ENCODE data around the gene HERPUD1. TPM values are rescaled to one million over a fixed set of nuclear protein-coding genes. Genes with fewer than 3 reads are reported as not detected.

Gene HERPUD1
- polyA plus RNA-seq, 1 donor: 103 TPM

DNA sequence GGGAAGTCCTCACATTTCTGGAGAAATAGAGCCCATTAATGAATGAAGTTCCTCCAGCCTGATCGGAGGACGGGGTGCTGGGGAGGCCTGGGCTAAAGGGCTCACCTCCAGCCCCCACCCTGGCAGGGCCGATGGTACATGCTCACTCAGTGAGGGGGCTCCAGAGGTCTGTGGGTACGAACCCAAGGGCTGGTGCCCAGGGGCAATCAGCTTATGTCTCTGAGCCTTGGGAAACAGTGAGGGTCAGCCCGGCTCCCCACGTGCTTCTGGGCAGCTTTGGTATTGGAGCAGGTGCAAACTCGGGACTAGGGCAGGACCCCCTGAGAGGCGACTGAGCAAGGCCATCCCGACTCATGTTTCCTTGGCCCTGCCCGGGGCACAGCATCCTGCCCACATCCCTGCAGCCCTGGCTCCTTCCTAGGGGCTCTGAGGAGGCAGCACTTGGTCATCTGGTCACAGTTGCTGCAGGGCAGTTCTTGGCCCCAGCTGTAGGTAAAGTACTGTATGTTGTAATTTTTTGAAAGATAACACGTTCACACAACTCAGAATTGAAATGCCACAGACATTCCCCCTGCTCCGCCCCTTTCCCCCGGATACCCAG, 28.8 kb downstream of the HERPUD1 start:
- no peaks in the 10 kb centered on the region for H3K9me3 ChIP-seq (ENCODE audit: control insufficient read depth, low read depth, low read length)
- no CpG with 5 or more reads among the region's 13 CpGs for WGBS (ENCODE audit: insufficient coverage, low lambda C conversion rate)
- no peak overlapping the region for H3K27ac ChIP-seq (ENCODE audit: low read length)
- DNase-seq: no peak
- H3K27me3 ChIP-seq (ENCODE audit: control insufficient read depth, insufficient read depth, low read length): no peaks in the 10 kb centered on the region
- H3K4me1 ChIP-seq (ENCODE audit: control insufficient read depth, insufficient read depth, low read length): no peaks in the 10 kb centered on the region
- H3K36me3 ChIP-seq (ENCODE audit: control insufficient read depth, insufficient read depth, low read length): no peaks in the 10 kb centered on the region
- no peak overlapping the region for H3K4me3 ChIP-seq (ENCODE audit: low read length)

DNA sequence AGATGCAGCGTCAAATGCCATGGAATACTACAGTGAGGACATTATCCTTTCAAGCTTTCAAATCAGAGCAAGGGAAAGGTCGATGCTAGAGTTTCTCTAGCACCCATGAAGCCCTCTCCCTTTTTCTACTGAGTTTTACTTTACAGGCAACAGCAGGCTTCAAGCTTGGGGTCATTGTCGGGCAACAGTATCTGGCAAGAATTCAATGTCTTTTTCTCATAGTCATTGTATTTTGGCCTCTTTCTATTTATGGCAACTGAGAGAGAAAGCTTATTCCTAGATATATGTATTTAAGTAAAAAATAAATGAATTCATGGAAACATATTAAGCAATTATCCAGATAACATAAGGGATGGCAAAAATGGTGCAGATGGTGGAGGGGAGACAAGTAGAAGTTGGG, 29.4 kb downstream of the HERPUD1 start:
- H3K4me3 ChIP-seq (ENCODE audit: low read length): no peak overlapping the region
- no peak overlapping the region for H3K27ac ChIP-seq (ENCODE audit: low read length)

DNA sequence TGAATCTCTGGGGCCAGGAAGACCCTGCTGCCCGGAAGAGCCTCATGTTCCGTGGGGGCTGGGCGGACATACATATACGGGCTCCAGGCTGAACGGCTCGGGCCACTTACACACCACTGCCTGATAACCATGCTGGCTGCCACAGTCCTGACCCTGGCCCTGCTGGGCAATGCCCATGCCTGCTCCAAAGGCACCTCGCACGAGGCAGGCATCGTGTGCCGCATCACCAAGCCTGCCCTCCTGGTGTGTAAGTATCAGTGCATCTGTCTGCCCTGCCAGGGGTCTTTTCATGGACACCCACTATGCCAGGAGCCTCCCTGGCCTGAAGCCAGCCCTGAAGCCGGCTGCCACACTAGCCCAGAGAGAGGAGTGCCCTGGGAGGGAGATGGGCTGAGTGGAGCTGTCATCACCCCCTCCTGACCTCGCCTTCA, 29.9 kb downstream of the HERPUD1 start, which contains the start of gene CETP:
Gene CETP (plus strand): TSS at position 100 of the 431 bp plus-strand sequence. CDS start 30 bp downstream, at position 130.
- Histone ChIP-seq H3K27ac (ENCODE audit: low read length) (no peak within 1 kb of the TSS), H3K9me3 (ENCODE audit: control insufficient read depth, low read depth, low read length) (no peaks in the 10 kb centered on the region), H3K4me1 (ENCODE audit: control insufficient read depth, insufficient read depth, low read length) (no peaks in the 10 kb centered on the region), H3K36me3 (ENCODE audit: control insufficient read depth, insufficient read depth, low read length) (no peaks in the 10 kb centered on the region), H3K4me3 (ENCODE audit: low read length) (no peak within 1 kb of the TSS), H3K27me3 (ENCODE audit: control insufficient read depth, insufficient read depth, low read length) (no peaks in the 10 kb centered on the region)
- no peak for DNase-seq
- WGBS (ENCODE audit: insufficient coverage, low lambda C conversion rate): no CpG with 5 or more reads among the region's 12 CpGs

More for the DNA sequence above, 29.4 kb downstream of the HERPUD1 start:
- H3K36me3 ChIP-seq (ENCODE audit: control insufficient read depth, insufficient read depth, low read length): no peaks in the 10 kb centered on the region
- no peaks in the 10 kb centered on the region for H3K4me1 ChIP-seq (ENCODE audit: control insufficient read depth, insufficient read depth, low read length)
- no CpG with 5 or more reads among the region's 3 CpGs for WGBS (ENCODE audit: insufficient coverage, low lambda C conversion rate)
- H3K27me3 ChIP-seq (ENCODE audit: control insufficient read depth, insufficient read depth, low read length): no peaks in the 10 kb centered on the region
- no peak for DNase-seq
- no peaks in the 10 kb centered on the region for H3K9me3 ChIP-seq (ENCODE audit: control insufficient read depth, low read depth, low read length)

DNA sequence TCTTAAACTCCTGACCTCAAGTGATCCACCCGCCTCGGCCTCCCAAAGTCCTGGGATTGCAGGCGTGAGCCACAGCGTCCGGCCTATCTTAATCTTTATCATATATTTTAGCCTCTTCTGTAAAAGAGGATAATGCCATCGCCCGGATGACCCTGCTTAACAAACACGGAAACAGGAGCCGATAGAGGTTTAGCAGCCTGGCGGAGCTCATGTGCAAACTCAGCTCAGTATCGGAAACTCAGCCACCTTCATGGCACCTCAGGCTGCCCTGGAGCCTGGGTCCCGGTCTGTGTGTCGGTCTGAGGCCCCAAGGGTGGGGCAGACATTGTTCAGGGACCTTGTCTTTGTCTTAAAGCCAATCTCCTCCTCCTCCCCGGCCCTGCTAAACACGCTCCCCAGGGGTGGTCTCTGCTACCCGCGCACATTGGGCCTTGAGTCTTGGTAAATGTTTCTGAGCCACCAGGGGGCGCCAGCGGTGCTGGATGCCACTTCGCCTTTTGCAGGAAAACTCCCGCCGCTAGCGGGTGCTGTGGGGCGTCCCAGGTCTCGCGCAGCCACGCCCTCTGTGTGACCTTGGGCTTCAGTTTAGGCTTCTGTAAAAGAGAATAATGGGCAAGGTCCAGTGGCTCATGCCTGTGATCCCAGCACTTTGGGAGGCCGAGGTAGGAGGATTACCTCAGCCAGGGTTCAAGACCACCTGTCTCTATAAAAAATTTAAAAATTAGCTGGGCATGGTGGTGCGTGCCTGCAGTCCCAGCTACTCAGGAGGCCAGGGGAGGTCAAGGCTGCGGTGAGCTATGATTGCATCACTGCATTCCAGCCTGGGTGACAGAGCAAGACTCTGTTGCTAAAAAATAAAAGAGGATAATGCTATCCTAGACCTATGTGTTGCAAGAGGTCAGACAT, 32.6 kb downstream of the HERPUD1 start:
- Histone ChIP-seq H3K9me3 (ENCODE audit: control insufficient read depth, low read depth, low read length) (no peaks in the 10 kb centered on the region), H3K36me3 (ENCODE audit: control insufficient read depth, insufficient read depth, low read length) (no peaks in the 10 kb centered on the region), H3K4me3 (ENCODE audit: low read length) (no peak overlapping the region), H3K27me3 (ENCODE audit: control insufficient read depth, insufficient read depth, low read length) (no peaks in the 10 kb centered on the region), H3K27ac (ENCODE audit: low read length) (no peak overlapping the region), H3K4me1 (ENCODE audit: control insufficient read depth, insufficient read depth, low read length) (no peaks in the 10 kb centered on the region)
- DNase-seq: peak; percentile 74 to 84
- WGBS (ENCODE audit: insufficient coverage, low lambda C conversion rate): no CpG with 5 or more reads among the region's 30 CpGs

DNA sequence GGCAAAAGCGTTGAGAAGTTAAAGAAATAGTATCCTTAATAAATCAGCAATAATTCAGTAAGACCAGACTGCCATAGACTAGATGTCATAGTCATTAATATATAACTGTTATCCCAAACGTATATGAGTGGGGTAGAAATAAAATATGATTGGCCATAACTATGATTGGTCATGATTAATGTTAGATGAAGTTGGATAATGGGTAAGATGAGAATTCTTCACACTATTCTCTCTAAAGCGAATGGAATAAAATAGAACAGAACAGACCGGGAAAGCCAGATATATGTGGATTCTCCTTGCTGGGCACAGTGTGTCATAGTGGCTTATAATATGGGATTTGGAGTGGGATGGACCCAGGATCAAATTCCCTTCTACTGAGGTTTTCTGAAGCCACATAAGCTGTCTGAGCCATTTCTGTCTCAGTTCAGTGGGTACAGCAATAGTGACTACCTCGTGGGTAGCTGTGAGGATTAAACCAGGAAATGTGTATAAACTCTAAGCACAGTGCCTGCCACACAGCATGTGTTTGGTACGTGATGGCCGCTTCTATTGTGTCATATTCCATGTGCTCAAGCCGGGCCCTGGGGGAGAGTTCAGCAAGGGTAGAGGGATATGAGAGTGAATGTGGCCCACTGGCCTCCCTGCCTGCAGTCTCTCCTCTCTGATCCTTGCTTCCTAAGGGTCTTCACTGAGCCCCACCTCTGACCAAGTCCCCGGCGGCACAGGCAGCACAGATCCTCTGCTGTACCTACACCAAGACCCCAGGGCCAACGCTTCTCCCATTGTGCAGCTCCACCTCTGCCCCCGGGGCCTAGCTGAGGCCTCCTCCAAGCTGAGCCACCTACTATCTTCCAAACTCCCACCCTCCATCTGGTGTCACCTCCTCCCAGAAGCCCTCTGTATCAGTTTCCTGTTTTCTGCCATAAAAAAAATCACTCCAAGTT, 33.5 kb downstream of the HERPUD1 start:
- Histone ChIP-seq H3K9me3 (ENCODE audit: control insufficient read depth, low read depth, low read length) (no peaks in the 10 kb centered on the region), H3K27ac (ENCODE audit: low read length) (no peak overlapping the region), H3K36me3 (ENCODE audit: control insufficient read depth, insufficient read depth, low read length) (no peaks in the 10 kb centered on the region), H3K27me3 (ENCODE audit: control insufficient read depth, insufficient read depth, low read length) (no peaks in the 10 kb centered on the region), H3K4me3 (ENCODE audit: low read length) (no peak overlapping the region), H3K4me1 (ENCODE audit: control insufficient read depth, insufficient read depth, low read length) (no peaks in the 10 kb centered on the region)
- 93% methylated on average over 3 of the region's 12 CpGs for WGBS (ENCODE audit: insufficient coverage, low lambda C conversion rate)
- DNase-seq: no peak

DNA sequence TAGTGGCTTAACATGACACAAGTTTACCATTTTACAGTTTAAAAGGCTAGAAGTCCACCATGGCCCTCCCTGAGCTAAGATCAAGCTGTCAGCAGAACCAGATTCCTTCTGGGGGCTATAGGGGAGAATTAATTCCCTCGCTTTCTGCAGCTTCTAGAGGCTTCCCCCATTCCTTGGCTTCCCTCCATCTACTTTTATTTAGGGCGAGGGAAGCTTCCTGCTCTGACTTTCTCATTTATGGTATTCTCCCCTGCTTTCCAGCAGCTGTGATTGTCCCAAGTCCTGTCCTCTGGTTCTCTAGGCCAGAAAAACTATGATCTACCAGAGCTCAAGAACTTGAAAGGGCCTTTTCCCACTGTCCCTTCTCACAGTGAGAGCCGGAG, 34.1 kb downstream of the HERPUD1 start:
- no peak for DNase-seq
- H3K4me3 ChIP-seq (ENCODE audit: low read length): no peak overlapping the region
- H3K27me3 ChIP-seq (ENCODE audit: control insufficient read depth, insufficient read depth, low read length): no peaks in the 10 kb centered on the region
- no peaks in the 10 kb centered on the region for H3K9me3 ChIP-seq (ENCODE audit: control insufficient read depth, low read depth, low read length)
- H3K4me1 ChIP-seq (ENCODE audit: control insufficient read depth, insufficient read depth, low read length): no peaks in the 10 kb centered on the region
- no peak overlapping the region for H3K27ac ChIP-seq (ENCODE audit: low read length)
- no peaks in the 10 kb centered on the region for H3K36me3 ChIP-seq (ENCODE audit: control insufficient read depth, insufficient read depth, low read length)
- WGBS (ENCODE audit: insufficient coverage, low lambda C conversion rate): no CpG with 5 or more reads among the region's 3 CpGs

DNA sequence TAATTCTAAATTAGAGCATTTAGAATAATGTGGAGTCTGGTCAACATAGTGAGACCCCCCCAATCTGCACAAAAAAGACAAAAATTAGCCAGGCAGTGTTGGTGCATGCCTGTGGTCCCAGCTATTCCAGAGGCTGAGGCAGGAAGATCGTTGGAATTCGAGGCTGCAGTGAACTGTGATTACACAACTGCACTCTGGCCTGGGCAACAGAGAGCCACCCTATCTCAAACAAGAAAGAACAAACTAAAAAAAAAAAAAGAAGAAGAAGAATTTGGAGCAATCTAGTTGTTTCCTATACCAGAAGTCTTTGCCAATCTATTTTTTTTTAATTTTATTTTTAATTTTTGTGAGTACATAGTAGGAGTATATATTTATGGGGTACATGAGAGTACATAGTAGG, 35.8 kb downstream of the HERPUD1 start:
- DNase-seq: no peak
- no peak overlapping the region for H3K4me3 ChIP-seq (ENCODE audit: low read length)
- H3K36me3 ChIP-seq (ENCODE audit: control insufficient read depth, insufficient read depth, low read length): no peaks in the 10 kb centered on the region
- no peaks in the 10 kb centered on the region for H3K27me3 ChIP-seq (ENCODE audit: control insufficient read depth, insufficient read depth, low read length)
- no CpG with 5 or more reads among the region's 2 CpGs for WGBS (ENCODE audit: insufficient coverage, low lambda C conversion rate)
- no peaks in the 10 kb centered on the region for H3K9me3 ChIP-seq (ENCODE audit: control insufficient read depth, low read depth, low read length)
- H3K4me1 ChIP-seq (ENCODE audit: control insufficient read depth, insufficient read depth, low read length): no peaks in the 10 kb centered on the region
- H3K27ac ChIP-seq (ENCODE audit: low read length): no peak overlapping the region

DNA sequence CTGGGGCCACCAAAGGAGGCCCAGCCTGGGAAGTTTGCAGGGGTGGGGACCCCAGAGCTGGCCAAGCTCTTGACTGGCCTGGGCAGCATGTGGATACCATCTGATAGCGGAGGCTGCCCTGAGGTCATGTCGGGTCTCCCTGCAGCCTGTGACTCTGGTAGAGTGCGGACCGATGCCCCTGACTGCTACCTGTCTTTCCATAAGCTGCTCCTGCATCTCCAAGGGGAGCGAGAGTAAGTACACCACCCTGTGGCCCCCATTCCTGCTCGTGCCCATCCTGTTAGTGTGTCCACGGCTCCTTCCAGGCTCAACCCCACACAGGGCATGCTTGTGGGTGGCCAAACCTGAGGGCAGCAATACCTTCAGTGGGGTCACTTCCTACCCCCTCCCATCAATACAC, 37.8 kb downstream of the HERPUD1 start:
- Histone ChIP-seq H3K4me1 (ENCODE audit: control insufficient read depth, insufficient read depth, low read length) (no peaks in the 10 kb centered on the region), H3K27me3 (ENCODE audit: control insufficient read depth, insufficient read depth, low read length) (no peaks in the 10 kb centered on the region), H3K9me3 (ENCODE audit: control insufficient read depth, low read depth, low read length) (no peaks in the 10 kb centered on the region), H3K4me3 (ENCODE audit: low read length) (no peak overlapping the region), H3K27ac (ENCODE audit: low read length) (no peak overlapping the region), H3K36me3 (ENCODE audit: control insufficient read depth, insufficient read depth, low read length) (no peaks in the 10 kb centered on the region)
- DNase-seq: no peak
- WGBS (ENCODE audit: insufficient coverage, low lambda C conversion rate): no CpG with 5 or more reads among the region's 7 CpGs

DNA sequence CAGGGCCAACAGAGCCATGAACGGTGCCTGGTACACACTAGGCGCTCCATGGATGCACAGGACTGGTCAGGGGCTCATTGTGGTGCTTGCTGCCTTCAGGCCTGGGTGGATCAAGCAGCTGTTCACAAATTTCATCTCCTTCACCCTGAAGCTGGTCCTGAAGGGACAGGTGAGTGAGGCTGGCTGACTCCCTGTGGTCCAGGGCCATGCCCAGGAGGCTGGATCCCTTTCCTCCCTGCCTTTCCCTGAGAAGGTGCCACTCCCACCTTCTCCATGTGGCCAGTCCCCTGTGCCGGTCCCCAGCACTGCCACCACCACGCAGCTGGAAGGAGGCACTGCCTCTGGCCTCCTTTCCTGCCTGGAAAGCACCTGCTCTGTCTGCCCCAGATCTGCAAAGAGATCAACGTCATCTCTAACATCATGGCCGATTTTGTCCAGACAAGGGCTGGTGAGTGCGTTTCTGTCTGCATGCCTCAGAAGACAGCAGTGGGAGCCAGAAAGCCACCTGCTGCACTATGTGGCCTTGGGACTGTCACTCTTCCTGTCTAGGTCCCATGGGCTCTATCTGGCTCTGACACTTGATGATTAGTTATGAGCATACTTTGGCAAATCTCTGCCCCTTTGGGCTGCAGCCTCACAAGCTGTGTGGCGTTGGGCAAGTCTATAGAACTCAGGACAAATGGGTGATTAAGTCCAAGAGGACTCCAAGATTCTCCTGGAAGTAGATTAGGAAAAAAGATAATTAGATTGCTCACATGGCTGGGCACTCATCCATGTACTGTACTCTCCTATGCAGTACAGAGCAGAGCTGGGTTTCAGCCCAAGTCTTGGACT, 39.2 kb downstream of the HERPUD1 start:
- no peaks in the 10 kb centered on the region for H3K27me3 ChIP-seq (ENCODE audit: control insufficient read depth, insufficient read depth, low read length)
- no peak overlapping the region for H3K27ac ChIP-seq (ENCODE audit: low read length)
- H3K9me3 ChIP-seq (ENCODE audit: control insufficient read depth, low read depth, low read length): no peaks in the 10 kb centered on the region
- H3K4me1 ChIP-seq (ENCODE audit: control insufficient read depth, insufficient read depth, low read length): no peaks in the 10 kb centered on the region
- WGBS (ENCODE audit: insufficient coverage, low lambda C conversion rate): no CpG with 5 or more reads among the region's 8 CpGs
- no peak for DNase-seq
- H3K4me3 ChIP-seq (ENCODE audit: low read length): no peak overlapping the region
- no peaks in the 10 kb centered on the region for H3K36me3 ChIP-seq (ENCODE audit: control insufficient read depth, insufficient read depth, low read length)

All from large intestine (tissue), 3 donors.